Measurements from ENCODE around the gene FAF2. TPM values are rescaled to one million over a fixed set of nuclear protein-coding genes. Genes with fewer than 3 reads are reported as not detected.

The FAF2 gene
- total and polyA plus RNA-seq, 10 of the 15 experiments (the other 5 are each of a cell fraction or from before 2014, with no cell fraction given), result 19.0 to 45.1 (median 35.6) TPM

GRCh38 chr5:176534640-176535039 is 86.5 kb downstream of the FAF2 start:
- ChIA-PET SMC1A (ENCODE audit: uncharacterized antibody, unreplicated experiment) (interaction anchor here (0.7 to 1.7 kb wide), 3 partner anchors 8 to 12 kb away, joined by 3 to 7 read pairs (median 4); no protein-coding TSS in a partner anchor), POLR2A (interaction anchor here (0.7 to 3.7 kb wide), 8 partner anchors 9 to 175 kb away, joined by 3 to 16 read pairs (median 6); partner anchors contain the start of genes CLTB, FAF2 and KIAA1191), RAD21 (ENCODE audit: unreplicated experiment) (interaction anchor here (0.8 to 2.6 kb wide), 3 partner anchors 8 to 87 kb away, joined by 3 to 6 read pairs (median 3); partner anchors contain the start of gene FAF2), CTCF (interaction anchor here (0.6 to 3.2 kb wide), 9 partner anchors 9 to 173 kb away, joined by 3 to 19 read pairs (median 3); partner anchors contain the start of genes CLTB, FAF2 and KIAA1191)
- in situ Hi-C loops (cut with MboI), result no loop called here
- Histone ChIP-seq H4K20me1 (ENCODE audit: control insufficient read depth, insufficient read depth) (no peaks in the 10 kb centered on the region; the same call in 1 of the 2 replicates), H3K4me1 (ENCODE audit: control insufficient read depth, insufficient read depth, low read length) (peaks cover 43% of the 10 kb centered on the region), H3K4me3 (peak overlapping the region; percentile 99), H3K4me2 (ENCODE audit: control insufficient read depth, insufficient read depth) (peak overlapping the region; percentile 76), H2AFZ (ENCODE audit: control insufficient read depth, low read depth, low read length) (no peak overlapping the region), H3K36me3 (ENCODE audit: control insufficient read depth in 2 of 2, insufficient read depth in 2 of 2, low read length in 1 of 2) (peaks cover 4 to 19% of the 10 kb centered on the region in 2 experiments), H3K9me3 (replicated peaks; ENCODE audit: control insufficient read depth, insufficient read depth, low read length) (no peaks in the 10 kb centered on the region), H3K27me3 (replicated peaks in 1 of 2; ENCODE audit: control insufficient read depth in 2 of 2, insufficient read depth in 2 of 2, low read length in 1 of 2) (no peaks in the 10 kb centered on the region), H3K9ac (ENCODE audit: control insufficient read depth, insufficient read depth, low read length) (peak overlapping the region; percentile 99), H3K79me2 (ENCODE audit: control insufficient read depth, insufficient read depth, low read length) (peaks cover 54% of the 10 kb centered on the region), H3K27ac (ENCODE audit: control insufficient read depth, insufficient read depth) (peak overlapping the region; percentile 95)
- DNase-seq (ENCODE audit: low read depth, low spot score) (no peak), ATAC-seq (peak; percentile 4), FAIRE-seq (peak; percentile 31)
- intact Hi-C loops (cut with micrococcal nuclease; ENCODE audit: unreplicated experiment), result loop anchor here (5.0 to 10.0 kb wide), 3 partner anchors 87 to 1580 kb away; partner anchors contain the start of genes FAF2, HIGD2A, N4BP3 and NOP16
- peak; percentile 9; the same call in 1 of the 2 replicates for TF ChIP-seq YY1 (IDR thresholded peaks at IDR 0.05; ENCODE audit: low read depth, low read length)
- TF ChIP-seq MXI1 (IDR thresholded peaks at IDR 0.05; ENCODE audit: low read depth, low read length), result 0 out of 2 replicates have a peak, but pooled peaks have one; percentile 46
- TF ChIP-seq TCF12 (IDR thresholded peaks at IDR 0.05; ENCODE audit: low read depth, low read length), result no peak
- 0 out of 2 replicates have a peak, but pooled peaks have one; percentile 10 for TF ChIP-seq POLR2A (IDR thresholded peaks at IDR 0.05; ENCODE audit: low read depth, low read length)
- 58% methylated on average over 4 of the region's 4 CpGs for WGBS (ENCODE audit: insufficient coverage, insufficient replicate concordance, low lambda C conversion rate, missing lambda C conversion rate)
- no TSS peak for BruUV-seq (replicated peaks)

GRCh38 chr5:176535101-176535663 is 87.0 kb downstream of the FAF2 start:
- Histone ChIP-seq H3K9me3 (replicated peaks; ENCODE audit: control insufficient read depth, insufficient read depth, low read length) (no peaks in the 10 kb centered on the region), H3K4me1 (ENCODE audit: control insufficient read depth, insufficient read depth, low read length) (peaks cover 41% of the 10 kb centered on the region), H3K27ac (ENCODE audit: control insufficient read depth, insufficient read depth) (peak overlapping the region; percentile 95), H3K4me3 (peak overlapping the region; percentile 99), H3K36me3 (ENCODE audit: control insufficient read depth in 2 of 2, insufficient read depth in 2 of 2, low read length in 1 of 2) (peaks cover 4 to 17% of the 10 kb centered on the region in 2 experiments), H3K9ac (ENCODE audit: control insufficient read depth, insufficient read depth, low read length) (peak overlapping the region; percentile 99), H2AFZ (ENCODE audit: control insufficient read depth, low read depth, low read length) (no peak overlapping the region; the same call in 1 of the 2 replicates), H3K79me2 (ENCODE audit: control insufficient read depth, insufficient read depth, low read length) (peaks cover 54% of the 10 kb centered on the region), H4K20me1 (ENCODE audit: control insufficient read depth, insufficient read depth) (no peaks in the 10 kb centered on the region; the same call in 1 of the 2 replicates), H3K4me2 (ENCODE audit: control insufficient read depth, insufficient read depth) (peak overlapping the region; percentile 76), H3K27me3 (replicated peaks in 1 of 2; ENCODE audit: control insufficient read depth in 2 of 2, insufficient read depth in 2 of 2, low read length in 1 of 2) (no peaks in the 10 kb centered on the region)
- ATAC-seq (peak; percentile 19), DNase-seq (ENCODE audit: low read depth, low spot score) (peak; percentile 46), FAIRE-seq (peak; percentile 92)
- ChIA-PET POLR2A (interaction anchor here (0.5 to 3.7 kb wide), 12 partner anchors 8 to 175 kb away, joined by 3 to 16 read pairs (median 5); partner anchors contain the start of genes CLTB, FAF2 and KIAA1191), SMC1A (ENCODE audit: uncharacterized antibody, unreplicated experiment) (interaction anchor here (0.7 to 1.7 kb wide), 6 partner anchors 7 to 962 kb away, joined by 3 to 7 read pairs (median 4); partner anchors contain the start of genes FAF2 and PDLIM7), CTCF (interaction anchor here (0.6 to 3.2 kb wide), 5 partner anchors 8 to 849 kb away, joined by 3 to 19 read pairs (median 4); partner anchors contain the start of genes FAF2, KIAA1191 and SLC34A1), RAD21 (ENCODE audit: unreplicated experiment) (interaction anchor here (0.5 to 2.6 kb wide), 6 partner anchors 7 to 460 kb away, joined by 3 to 6 read pairs (median 4); partner anchors contain the start of gene FAF2)
- no TSS peak for BruUV-seq (replicated peaks)
- 4% methylated on average over 11 of the region's 11 CpGs for WGBS (ENCODE audit: insufficient coverage, insufficient replicate concordance, low lambda C conversion rate, missing lambda C conversion rate)
- intact Hi-C loops (cut with micrococcal nuclease; ENCODE audit: unreplicated experiment) (loop anchor here (5.0 to 10.0 kb wide), 3 partner anchors 88 to 1580 kb away; partner anchors contain the start of genes FAF2, HIGD2A, N4BP3 and NOP16), in situ Hi-C loops (cut with MboI) (no loop called here)
- TF ChIP-seq MYC (IDR thresholded peaks at IDR 0.05; ENCODE audit: insufficient read depth, insufficient read length, insufficient replicate concordance, low read length, severe bottlenecking) (no peak), EP300 (IDR thresholded peaks at IDR 0.05; ENCODE audit: borderline replicate concordance in 1 of 2, control insufficient read depth in 1 of 2, low read depth in 2 of 2, low read length in 2 of 2) (0 out of 4 replicates have a peak, but pooled peaks of 1 of the 2 experiments have one; percentile 21), IRF4 (IDR thresholded peaks at IDR 0.05; ENCODE audit: low read depth, low read length) (no peak), SMARCA5 (IDR thresholded peaks at IDR 0.05) (peak; percentile 68; the same call in 1 of the 2 replicates), SRF (IDR thresholded peaks at IDR 0.05; ENCODE audit: low read depth in 2 of 2, low read length in 2 of 2) (no peak), SIN3A (IDR thresholded peaks at IDR 0.05; ENCODE audit: low read depth, low read length) (no peak), ZBTB11 (CRISPR knock-in tag; IDR thresholded peaks at IDR 0.05) (no peak)

All from GM12878 (cell line).